UCSD-AML1 (cell line): ENCODE measurements around the gene EIF4E1B.
A peak's percentile ranks its signal among the peaks of the same experiment; 100 is the strongest.

Source experiments
- DNase-seq: peaks from one replicate; lab custom pipeline; 2025; ENCODE audit not compliant: unreplicated experiment; lab: John Stamatoyannopoulos, UW

EIF4E1B gene

DNA sequence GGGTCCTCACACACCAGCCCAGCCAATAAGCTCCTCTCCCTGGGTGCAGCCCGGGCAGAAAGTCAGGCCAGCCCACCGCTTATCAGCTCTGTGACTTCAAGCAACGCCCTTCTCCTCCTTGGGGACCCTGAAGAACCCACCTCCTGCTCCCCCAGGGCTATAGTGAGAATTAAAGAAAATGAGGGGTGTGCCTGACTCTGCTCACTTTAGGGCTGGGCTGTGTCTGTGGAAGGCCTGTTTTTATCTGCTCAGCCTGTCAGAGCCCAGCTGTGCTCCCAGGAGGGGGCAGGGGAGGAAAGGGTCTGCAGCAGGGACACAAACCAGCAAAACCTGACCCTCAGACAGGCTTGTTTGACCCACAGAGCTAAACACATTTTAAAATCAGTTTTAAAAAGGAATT, 24.4 kb upstream of the EIF4E1B start:
- no peak for DNase-seq

DNA sequence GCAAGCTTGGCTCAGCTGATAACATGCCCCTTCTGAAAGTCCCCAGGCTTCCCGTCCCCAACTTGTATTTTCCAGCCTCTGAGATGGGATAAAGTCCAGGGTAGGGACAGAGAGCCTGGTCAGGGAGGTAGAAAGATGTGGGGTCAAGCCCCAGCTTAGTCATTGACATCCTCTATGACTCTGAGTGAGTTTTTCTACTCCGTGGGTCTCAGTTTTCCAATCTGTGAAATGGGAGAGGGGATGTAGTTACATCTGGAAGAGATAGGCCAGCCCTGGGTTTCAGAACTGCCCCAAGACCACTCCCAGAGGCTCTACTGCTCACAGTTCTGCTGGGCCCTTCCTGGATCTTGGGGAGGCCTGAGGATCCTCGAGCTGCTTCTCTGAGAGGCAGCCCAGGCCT, 23.6 kb upstream of the EIF4E1B start:
- DNase-seq: no peak

DNA sequence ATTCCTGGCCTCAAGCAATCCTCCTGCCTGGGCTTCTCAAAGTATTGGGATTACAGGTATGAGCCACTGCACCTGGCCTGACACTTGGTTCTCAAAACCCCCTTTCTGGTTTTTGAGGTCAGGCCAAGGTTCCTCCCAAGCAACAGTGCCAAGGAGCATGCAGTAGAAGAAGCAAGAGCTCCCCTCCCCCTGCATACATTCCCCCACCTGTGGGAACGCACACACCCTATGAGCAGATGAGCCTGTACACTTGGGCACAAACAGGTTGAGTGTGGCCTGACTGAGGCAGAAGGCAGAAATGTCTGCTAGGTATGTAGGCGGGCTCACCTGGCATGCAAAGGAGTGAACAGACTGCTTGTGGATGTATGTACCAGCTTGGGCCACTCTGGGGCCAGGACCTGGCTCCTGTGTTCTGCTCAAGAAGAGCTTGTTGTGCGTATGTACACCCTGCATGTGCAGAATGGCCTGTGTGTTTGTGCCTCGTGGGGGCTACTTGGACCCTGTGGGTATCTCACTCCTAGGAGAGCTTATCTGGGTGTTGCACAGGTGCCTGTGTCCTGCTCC, 22.3 kb upstream of the EIF4E1B start:
- no peak for DNase-seq

DNA sequence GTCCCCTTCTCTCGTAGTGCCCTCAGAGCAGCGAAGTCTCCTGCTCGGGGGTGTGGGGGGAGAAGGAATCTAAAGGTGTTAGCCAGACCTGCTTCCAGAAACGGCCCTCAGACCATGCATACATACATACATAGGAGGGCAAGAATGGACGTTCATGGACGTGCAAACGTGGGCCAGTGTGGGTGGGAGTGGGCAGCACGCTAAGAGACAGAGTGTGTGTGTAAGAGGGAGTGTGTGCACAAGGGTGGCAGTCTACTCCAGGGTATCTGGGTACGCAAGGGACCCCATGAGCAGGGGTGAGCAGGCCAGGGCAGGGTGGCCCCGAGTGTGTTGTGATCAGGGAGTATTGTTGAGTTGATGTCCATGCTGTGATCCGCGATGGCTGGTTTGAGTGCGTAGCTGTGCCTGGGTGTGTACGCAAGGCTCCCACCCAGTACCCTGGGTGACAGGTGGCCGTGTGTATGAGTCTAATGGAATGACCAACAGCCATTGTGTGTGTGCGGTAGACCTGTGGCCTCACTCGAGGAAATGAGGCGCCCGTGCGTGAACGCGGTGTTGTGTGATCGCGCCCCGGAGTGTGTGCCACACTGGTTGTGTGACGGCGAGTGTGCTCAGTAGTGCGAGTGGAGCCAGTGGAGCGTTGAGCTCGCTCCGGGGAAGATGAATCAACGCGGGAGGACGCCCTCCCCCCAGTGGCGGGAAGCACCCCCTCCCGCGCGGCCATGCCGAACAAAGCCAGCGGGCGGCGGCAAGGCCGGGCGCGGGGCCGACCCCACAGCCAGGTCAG, 21.3 kb upstream of the EIF4E1B start:
- no peak for DNase-seq

DNA sequence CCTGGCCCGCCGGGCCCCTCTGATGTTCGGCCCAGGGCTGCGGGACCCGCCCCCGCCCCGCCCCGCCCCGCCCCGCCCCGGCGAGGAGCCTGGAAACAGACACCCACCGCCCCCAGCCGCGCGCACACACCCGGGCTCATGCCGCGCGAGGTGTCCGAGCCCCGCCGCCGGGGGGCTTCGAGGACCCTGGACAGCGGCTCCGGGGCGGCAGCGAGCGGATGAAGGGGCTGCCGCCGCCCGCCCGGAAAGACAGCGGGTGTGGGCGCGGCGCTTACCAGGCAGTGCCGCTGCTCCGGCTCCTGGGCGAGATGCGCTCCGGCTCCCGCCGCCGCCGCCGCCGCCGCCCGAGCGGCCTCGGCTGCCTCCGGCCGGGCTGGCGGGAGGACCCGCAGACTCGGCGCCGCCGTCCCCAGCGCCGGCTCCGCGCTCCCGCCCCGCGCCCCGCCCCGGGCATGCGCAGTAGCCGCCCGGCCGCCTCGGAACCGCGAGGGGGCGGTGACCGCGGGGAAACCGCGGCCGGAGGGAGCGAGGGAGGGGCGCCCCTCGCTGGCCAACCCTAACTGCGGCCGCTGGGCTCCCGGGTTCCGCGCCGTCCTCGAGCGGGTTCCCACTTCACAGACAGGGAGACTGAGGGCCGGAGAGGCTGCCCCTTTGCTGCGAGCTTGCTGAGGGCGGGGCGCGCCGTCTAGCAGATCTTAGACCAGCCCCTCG, 20.6 kb upstream of the EIF4E1B start, which contains the start of gene GPRIN1:
Gene GPRIN1 (minus strand): TSS at position 433 of the 711 bp plus-strand sequence. CDS start 10,322 bp downstream, outside the sequence.
- peak; percentile 72 for DNase-seq

DNA sequence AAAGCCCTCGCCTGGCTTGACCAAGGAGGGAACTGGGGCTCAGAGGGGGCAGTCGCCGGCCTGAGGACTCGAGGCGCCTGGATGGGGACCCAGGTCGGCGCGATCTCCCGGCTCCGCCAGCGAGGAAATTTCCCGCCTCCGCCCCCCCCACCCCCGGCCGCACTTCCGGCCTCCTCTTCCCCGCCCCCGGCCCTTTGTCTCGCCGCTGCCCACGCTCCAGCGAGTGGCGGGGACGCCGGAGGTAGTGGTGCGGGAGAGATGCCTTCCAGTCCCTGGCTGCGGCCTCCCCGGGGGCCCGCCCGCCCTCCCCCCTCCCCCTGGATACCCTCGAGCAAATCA, 20.1 kb upstream of the EIF4E1B start:
- DNase-seq: no peak

DNA sequence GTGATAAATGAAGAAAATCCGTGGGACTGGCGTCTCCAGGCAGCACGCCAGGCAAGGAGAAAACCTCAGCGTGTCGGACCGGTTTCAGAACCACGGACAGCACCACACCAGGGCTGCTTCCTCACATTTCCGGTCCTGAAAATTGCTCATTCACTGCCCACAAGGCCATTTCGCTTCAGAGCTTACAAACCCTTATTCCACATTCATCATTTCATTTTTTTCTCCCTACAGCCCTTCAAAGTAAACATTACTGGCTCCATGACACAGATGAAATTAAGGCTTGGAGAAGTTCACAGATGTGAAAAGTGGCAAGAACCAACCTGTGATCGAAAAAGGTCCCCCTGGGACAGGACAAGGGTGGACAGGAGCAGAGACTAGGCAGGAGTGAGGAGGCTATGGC, 19.0 kb upstream of the EIF4E1B start:
- DNase-seq: peak; percentile 80

DNA sequence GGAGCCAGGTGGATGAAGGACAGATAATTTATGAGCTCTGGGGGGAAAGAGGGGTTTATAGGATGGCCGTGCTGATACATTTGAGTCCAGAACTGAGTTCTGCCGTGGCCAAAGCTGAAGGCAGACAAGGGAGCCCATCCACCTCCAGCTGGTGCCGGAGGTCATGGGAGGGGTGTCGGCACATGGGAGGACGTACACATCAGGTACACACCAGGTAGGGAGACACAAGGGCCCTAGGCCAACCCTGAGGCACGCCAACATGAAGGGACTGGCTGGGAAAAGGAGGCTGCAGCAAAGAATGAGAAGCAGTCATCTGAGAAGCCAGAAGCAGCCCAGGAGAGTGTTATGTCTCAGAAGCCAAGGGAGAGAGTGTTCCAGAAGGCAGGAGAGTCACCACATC, 18.5 kb upstream of the EIF4E1B start:
- no peak for DNase-seq

DNA sequence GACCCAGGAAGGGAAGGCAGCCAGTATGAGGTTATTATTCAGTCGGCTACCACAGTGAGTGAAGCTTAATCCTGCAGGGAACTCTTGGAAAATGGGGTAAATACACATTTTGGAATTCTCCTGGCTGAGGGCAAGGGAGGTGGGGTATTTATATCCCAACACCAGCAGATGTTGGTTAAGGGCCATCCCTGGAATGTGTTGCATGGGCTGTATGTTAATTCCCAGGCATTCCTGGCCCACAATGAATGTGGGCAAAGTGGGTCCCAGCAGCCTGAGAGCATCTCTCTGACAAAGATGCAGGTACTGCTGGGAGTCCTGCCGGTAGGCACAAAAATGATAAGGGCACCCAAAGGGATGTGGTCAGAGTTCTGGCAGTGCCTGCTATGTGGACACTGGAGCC, 17.6 kb upstream of the EIF4E1B start:
- no peak for DNase-seq

DNA sequence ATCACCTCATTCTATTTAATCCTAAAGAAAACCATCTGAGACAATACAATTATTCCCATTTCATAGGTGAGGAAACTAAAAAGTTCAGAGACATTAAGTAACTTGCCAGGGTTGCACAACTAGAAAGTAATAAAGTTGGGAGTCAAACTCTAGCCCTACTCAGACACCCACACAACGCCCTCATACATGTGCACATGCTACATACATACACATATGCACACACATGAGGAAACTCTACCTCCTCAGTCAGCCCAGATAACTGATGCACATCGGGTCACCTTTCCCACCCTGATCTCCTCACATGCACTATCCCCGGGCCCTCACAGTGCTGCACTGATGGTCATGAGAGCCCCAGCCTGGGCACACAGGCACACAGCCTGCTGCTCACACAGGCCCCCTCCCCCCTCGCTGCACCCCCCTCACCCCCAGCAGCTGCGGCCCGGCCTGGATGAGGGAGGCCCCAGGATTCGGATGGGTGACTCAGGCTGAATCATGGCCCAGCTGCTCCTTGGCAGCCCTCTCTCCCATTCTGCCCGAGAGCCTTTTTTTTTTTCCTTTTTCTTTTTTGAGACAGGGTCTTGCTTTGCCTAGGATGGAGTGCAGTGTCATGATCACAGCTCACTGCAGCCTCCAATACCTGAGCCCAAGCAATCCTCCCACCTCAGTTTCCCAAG, 15.5 kb upstream of the EIF4E1B start:
- no peak for DNase-seq

DNA sequence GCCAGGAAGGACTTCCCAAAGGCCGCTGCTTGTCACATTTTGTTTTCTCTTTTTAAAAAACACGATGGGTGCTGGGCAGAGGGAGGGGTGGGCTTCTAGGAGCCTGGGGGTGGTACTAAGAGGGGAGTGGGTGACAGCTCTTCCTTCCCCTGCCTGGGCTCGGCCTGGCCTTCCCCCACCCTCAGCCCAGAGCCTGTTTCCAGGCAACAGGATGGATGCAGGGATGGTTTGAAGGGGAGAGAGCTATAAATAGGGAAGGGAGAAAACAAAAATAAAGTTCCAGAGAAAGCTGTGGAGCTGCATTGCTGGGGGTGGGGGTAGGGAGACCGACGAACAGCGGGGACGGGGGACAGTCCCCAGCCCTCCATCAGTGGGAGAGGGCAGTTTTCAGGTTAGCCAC, 14.0 kb upstream of the EIF4E1B start:
- no peak for DNase-seq

DNA sequence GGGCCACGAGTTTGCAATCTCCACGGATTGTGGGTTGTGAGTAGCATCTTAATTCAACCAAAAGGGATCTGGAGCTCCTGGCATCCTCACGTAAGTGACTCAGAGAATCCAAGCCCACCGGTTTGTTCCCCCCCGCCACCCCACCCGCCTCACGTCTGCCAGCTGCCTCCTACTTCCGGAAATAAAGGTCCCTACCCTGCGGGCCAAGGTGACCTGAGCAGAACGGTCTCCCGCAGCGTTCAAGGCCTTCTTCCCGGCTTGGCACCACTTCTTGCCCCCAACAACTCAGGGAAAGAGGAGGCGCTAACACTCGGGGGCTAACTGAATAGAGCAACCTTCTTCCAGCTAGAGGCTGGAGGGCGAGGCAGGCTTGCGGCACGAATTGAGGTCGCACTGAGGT, 11.7 kb upstream of the EIF4E1B start:
- no peak for DNase-seq

DNA sequence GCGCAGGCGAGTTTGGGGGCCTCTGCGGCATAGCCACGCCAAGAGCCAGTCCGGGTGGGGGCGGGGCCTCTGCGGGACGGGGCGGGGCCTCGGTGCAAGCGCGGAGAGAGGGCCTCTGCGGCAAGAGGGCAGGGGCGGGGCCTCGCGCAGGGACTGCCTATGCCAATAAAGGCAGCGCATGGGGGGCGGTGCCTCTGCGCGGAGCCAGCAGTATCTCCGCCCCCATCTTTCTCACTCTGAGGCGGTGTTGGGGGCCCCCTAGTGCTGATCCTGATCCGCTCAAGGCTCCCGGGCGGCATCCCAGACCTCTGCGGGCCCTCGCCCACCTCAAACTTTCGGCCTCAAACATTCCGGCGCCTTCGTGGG, 11.3 kb upstream of the EIF4E1B start:
- peak; percentile 88 for DNase-seq

DNA sequence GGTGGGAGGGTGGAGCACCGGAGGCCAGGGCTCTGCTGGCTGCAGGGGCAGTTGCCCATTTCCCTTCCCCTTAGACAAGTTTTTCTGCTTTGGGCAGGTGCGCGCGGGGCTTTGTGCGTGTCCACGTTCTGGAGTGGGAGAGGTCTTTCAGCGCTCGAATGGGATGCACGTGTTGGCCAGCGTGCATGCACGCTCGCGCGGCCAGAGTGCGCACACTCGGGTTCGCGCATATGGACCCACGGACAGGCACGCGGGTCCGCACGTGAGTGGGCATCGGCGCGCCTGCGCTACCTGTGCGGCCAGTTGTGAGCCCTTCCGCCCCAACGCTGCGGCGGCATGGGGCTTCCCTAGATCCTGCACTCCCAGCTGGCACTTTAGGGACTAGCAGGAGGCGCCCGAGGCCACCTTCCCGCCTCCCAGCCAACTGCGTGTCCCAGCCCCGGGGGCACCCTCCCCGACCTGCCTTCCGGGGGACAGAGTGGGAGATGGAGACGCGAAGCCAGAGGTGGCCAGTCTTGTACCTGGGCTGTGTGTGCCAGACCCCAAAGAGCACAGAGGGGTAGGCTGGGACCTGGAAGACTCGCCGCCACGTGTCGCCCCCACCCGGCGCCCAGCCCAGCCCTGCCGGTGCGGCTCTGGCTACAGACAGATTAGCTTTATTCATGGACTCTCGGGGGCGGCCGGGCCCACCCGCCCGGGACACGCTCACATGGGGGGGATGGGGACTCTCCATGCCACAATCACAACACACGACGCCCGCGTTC, 10.7 kb upstream of the EIF4E1B start:
- no peak for DNase-seq

DNA sequence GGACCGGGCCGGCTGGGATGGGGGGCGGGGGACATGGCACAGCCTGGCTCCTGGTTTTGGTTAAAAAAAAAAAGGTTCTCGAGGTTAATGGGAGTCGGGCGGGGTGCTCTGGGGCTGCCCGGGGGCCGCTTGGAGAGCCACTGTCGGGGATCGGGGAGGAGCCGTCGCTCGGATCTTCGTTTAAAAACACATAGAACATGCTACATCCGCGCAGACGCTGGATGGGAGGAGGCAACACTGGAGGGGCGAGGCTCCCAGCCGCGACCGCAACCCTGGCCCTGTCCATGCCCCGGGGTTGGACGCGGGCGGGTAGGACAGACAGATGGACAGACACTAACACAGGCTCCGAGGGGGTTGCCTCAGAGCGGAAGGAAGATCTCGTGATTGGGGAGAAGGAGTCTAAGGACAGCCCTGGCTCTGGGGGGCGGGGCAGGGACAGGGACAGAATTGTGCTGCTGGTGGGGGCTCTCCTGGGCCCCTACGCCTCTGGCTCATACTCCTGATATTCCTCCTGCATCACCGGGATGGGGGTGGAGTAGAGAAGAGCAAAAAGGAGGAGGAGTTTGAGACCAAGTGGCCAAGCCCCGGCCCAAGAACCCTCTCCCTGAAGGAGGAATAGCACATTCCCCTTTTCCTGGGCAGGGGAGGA, 10.0 kb upstream of the EIF4E1B start:
- DNase-seq: no peak

DNA sequence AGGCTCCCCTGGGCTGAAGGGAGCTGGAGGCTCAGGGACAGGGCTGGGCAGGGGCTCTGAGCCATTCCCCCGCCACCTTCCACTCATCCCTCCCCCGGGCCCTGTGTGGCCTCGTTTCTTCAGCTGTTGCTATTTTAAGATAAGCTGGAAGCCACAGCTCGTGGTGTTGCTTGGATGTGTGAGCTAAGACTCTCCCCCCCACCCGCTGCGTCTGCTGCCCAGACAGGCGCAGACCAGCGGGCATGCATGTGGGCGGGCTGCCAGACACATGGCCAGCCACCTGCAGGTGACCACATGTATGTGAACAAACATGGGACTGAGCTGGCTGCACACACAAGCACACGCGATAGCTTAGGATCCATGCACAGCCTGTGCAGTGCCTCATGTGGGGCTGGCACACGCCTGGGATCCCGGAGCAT, 8.8 kb upstream of the EIF4E1B start:
- DNase-seq: no peak

DNA sequence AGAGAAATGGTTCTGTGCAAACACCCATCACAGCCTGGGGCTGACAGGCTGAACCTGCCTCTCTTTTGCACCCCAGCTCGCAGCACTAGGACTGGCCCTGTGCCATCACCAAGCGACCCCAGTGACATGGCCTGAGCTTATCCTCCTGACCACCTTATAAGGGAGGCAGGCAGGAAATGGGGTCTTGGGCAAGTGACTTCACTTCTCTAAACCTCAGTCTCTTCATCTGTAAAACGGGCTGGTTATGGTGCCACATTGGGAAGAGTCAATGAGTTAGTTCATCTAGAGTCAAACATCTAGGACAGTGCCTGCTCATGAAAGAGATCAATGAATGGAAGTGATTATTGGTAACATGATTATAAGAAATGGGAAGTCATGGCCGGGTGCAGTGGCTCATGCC, 6.3 kb upstream of the EIF4E1B start:
- DNase-seq: no peak

DNA sequence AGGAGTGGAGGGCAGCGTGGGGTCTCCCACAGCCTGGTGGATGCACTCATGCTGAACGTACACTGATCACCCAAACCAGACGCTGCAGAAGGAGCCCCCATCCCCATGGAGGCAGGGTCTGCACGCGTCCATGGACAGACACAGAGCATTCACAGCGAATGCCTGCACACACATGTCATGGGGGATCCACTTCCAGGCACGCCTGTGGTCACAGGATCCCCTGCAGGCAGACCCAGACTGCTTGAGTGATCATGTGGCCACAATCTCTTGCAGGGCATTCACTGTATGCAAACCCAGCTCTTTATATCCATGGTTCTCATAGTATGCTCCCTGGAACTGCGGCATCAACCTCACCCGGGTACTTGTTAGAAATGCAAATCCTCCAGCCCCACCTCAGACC, 5.5 kb upstream of the EIF4E1B start:
- no peak for DNase-seq

DNA sequence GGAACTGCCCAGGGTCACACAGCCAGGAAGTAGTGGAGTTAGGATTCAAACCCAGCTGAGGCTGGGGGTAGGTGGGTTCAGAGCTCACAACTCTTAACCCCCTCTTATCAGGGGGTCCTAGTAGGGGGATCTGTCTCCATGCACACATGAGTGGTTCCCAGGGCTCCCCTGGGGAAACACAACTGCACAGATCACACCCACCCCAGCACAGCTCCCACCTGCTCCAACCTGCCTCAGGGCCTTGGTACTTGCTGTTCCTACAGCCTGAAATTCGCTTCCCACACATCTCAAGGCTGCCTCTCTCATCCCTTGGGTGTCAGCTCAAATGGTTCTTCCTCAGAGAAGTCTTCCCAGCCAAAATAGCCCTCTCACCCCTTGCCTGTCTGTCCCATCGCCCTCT, 5.0 kb upstream of the EIF4E1B start:
- no peak for DNase-seq

DNA sequence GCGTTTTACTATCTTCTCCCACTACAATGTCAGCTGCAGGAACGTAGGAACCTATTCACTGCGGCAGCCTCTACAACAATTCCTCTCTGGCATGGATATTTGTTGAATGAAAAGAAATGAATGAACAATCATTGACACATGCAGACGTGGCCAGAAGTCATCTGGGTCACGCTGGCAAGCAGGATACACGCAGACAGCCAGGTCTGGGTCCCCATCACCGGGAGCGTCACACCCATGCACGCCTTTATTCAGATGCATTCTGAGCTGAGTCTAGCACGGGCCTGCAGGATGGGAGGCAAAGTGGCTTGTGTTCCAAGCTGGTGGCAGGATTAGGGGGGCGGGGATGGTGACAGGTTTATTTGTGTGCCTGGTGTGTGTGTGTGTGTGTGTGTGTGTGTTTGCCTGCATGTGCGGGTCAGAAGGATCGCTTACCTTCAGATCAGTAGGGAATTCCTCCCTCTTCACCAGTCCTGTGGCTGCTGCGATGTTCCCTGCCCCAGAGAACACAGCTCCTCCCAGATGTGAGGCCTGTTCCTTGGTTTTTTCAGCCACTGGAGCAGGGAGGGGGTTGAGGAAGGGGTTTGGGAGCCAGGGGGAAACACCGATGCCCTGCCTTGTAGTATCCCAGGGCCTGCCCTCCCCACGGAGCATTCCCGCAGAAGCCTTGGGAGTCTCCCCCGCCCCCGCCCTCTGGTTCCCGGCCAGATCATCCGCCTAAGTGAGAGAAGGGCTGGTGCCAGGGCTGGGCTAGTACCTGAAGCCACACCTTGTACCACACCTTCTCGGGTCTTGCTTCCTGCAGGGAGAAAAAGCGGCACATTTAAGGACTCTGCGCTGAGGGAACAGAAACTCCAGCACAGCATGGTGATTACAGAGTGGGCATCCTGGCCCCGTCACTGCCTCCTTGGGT, 4.3 kb upstream of the EIF4E1B start:
- DNase-seq: no peak
